Activated CD4-positive, CD25-positive, alpha-beta regulatory T cell treated with anti-CD3 and anti-CD28 coated beads, Interleukin-2, amount 50 U/mL, for 16 hours (primary cell): ENCODE results near the gene PTPRC.
A peak's percentile ranks its signal among the peaks of the same experiment; 100 is the strongest.

Experiments
- DNase-seq: peaks from one replicate; pipeline ENCODE4 v3.0.0-alpha.2; 2020; ENCODE audit warnings: low read depth, low spot score

Gene PTPRC

DNA sequence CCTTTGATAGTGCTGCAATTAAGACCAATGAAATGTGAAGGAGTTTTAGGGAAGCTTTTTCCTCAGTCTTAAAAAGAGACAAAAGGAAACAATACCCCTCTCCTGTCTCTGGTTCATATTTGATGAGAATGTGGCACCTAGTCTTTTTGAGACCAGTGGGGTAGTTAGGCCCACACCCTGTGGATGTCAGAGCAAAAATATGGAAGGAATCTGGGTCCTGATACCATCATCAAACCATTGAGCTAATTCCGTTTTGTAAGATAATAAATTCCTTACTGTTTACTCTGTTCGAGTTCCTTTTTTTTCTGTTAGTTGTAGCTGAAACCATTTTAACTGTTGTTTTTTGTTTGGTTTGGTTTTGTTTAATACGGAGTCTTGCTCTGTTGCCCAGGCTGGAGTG is 33.3 kb downstream of the PTPRC start:
- no peak for DNase-seq

DNA sequence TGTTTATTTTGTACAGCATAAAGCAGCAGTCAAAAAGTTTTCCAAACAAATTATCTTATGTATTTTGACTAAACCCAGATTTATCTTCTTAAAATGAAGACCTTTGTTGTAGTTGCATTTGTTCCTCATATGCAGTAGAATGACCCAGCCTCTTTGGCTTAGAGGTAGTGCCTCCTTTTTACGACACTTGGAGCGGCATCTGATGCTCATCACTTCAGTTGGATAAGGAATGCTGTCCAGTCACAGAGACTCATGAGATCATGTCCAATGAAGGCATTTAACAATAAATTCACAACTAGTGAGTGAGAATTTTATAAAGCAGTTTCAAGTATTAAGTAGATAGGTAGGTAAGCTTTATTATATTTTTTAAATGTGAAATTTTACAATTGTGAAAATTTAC is 35.2 kb downstream of the PTPRC start:
- no peak for DNase-seq

DNA sequence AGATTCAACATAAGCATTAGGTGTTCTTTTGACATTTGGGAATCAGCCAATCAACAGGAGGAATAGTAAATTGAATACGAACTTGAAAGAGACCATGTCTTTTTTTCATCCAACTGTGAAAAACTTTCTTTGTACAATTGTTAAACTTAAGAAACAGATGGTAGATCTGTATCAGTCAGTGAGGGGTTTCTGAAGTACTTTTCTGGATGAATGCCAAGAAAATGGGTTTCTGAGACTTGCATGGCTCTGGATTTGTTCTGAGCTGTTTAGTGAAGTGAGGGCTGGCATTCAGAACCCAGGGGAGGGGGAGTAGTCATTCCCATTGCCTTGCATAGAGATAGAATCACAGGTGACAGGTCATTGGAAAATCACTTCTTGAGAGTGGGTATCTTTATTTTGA is 37.4 kb downstream of the PTPRC start:
- DNase-seq, result no peak

DNA sequence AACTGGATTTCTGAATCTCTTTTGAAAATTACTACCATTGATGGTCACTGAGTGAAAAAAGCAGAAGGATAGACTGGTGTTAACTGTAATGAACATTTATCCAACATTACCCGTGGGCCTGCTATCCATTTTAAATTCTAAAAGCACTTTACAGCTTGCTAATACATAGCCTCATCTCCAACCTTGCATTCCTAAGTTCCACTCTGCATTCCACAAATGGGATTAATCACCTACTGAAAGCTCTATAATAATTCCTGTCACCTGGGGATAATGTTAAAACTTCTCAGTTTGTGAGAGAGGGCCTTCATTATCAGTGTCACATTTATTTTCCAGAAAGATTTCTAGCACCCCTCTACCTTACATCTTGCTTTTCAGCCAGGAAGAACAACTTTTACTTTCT is 38.2 kb downstream of the PTPRC start:
- no peak for DNase-seq

DNA sequence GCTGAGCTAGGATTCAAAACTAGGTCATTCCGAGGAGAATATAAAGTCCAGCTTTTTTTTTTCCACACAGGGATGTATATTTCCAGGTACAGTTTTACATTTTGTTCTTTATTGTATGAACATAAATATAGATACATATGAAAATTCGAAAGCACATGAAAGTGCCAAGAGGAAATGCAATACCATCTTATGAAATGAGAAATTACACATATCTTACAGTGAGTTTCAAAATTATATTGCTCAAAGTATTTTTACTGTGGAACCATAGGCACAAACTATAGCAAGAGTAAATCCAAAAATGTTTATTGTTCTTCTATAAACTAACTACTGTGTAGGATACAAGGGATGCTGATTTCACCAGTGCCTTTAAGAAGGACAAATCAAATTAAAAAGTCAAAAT is 39.0 kb downstream of the PTPRC start:
- DNase-seq, result no peak

DNA sequence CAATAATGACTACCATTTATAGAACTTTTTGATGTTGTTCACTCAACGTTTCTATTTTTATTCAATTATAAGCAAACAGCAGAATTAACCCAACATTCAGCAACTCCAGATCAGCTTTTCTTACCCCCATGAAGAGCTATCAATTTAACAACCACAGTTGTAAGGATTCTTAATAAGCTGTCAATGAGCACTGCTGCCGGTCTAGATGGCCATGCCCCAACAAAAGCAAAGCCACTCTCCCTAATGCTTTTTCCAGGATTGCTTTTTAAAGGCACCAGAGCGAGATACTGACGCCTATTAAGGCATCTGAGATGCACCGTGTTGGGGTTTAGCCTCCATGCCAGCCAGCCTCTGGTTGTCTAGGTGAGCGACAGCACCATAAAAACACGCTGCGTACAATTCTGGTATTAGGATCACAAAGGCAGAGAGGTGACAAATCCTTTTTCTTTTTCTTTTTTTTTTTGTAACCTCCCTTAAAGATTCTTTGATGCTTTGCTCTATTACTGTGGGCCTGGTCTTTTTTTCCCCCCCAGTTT is 39.5 kb downstream of the PTPRC start:
- DNase-seq, result no peak

DNA sequence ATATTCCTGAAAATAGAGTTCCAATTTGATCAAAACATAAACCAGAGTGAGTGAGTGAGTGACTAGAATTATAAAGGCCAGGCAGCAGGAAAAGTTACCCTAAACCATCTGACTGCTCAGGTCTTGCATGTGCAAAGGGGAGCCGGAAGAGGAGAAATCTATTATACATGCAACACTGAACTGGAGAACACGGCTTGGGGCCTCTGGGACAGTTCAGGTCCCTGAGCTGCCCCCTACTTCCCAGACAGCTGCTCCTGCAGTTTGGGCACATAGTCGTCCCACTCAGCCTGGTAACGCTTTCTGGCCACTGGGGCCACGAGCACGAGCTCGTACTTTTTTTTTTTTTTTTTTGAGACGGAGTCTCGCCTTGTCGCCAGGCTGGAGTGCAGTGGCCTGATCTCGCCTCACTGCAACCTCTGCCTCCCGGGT is 40.1 kb downstream of the PTPRC start:
- no peak for DNase-seq

DNA sequence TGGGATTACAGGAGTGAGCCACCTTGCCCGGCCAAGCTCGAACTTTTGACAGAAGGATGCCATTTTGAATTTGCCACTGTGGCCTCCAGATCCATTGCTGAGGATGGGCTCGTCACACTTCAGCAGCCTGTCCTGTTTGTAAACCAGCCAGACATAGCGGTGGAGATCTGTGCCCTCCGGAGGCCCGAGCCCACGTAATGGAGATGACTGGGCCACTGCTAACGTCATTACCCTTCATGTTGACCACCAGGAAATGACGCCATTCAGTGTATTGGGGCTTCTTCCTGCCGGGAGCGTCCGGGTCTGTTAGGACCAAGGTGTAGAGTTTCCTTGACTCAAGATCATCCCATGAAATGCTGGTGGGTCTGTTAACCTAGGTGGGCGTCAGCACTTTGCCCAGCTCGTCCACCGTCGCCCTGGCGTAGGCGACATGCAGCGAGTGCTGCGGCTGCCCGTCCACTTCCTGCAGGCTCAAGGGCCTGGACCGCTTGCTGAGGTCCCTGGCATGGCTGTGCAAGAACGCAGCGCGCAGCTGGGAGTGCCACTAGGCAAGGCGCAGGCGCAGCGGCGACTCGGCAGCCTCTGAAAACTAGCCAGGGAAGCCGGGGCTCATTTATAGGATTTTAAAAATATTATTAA is 40.8 kb downstream of the PTPRC start:
- DNase-seq, result no peak

DNA sequence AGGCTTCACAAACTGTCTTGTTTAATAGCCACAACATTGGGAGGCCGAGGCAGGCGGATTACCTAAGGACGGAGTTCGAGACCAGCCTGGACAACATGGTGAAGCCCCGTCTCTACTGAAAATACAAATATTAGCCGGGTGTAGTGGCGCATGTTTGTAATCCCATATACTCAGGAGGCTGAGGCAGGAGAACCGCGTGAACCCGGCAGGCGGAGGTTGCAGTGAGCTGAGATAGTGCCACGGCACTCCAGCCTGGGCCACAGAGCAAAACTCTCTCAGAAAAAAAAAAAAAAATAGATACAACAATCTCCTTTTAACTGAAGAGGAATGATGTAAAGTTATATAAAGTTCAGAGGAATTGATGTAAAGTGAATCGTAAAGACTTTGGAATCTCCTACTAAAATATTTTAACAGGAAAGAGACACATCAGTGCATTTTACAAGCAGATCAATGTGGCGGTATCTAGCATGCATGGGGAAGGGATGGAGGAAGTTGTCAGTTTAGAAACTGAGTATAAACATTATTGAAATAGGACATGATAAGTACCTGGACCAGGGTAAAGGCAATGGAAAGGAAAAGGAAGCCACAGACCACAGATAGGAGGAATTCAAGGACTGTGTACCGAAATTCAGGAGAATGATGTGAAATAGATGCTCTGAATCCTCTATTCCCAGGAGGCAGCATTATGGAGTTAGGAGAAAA is 41.5 kb downstream of the PTPRC start:
- DNase-seq, result no peak

DNA sequence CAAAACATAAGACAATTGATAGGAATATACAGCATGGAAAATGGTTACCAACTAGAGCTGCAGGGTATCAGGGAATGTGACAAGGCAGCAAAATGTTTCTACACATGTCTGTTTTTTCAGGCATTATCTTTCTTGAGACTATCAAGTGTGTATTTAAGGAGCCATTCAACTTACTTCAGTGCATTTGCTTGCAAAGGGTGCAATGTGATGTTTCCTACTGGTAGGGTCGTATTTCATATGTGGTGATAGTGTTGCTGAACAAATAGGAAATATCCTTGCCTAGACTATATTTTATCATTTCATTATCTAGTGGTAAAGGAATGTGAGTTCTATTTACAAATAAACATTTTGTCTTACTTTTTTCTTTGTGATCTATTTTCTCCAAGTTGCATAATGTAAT is 42.4 kb downstream of the PTPRC start:
- no peak for DNase-seq

DNA sequence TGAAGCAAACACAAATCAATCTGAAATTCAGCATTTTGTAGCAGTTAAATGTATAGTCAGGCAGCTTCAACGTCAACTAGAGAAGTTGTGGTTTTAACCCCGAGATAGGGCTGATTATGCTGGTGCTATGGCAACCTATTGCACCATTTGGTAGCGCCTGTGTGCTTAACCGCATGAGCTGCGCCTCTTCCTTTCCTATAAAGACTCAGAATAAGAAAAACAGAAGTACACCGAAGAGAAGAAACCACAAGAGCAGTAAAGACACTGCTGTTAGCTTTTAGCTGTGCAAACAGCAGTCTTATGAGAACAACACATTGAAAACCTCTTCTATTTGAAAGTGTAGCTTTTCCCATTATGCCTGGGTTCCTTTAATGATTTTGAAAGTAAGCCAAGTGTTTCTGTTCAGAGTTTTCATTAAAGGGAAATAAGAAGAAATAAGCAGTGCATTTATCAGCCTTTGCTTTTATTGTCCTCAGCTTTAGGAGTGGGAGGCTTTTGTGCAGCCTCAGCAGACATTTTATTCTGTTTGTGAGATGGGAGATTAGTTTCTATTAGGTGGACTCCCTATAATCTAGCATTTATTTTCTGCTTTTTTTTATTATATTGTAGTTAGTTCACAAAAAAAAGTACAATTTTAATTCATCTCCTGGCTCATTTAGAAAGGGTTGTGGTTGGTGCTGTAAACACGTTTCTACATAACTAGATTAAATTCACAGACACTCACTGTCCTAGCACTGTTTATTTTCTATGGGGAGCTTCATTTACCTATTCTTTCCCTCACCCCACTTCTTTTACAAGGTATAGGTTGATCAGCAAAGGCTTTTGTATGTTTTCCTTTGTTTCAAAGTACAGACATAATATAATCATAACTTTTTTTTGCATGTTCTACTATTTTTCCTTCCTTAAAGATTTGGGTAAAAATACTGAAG is 43.3 kb downstream of the PTPRC start:
- peak; percentile 72 for DNase-seq

DNA sequence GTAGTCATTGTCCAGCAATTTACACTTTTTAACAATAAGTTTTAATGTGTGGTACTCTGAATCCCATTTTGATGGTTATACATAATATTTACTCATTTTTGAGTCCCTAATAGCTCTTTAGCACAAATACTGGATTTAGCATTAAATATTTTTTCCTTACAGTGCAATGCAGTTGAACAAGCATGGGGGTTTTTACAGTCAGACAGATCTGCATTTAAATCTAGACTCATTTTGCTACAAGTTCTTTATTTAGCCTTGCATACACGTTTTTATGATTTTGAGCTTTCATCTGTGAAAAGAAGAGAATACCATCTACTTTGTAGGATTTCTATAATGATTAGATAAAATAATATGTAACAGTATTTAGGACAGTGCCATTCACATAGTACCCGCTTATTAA is 44.0 kb downstream of the PTPRC start:
- no peak for DNase-seq

DNA sequence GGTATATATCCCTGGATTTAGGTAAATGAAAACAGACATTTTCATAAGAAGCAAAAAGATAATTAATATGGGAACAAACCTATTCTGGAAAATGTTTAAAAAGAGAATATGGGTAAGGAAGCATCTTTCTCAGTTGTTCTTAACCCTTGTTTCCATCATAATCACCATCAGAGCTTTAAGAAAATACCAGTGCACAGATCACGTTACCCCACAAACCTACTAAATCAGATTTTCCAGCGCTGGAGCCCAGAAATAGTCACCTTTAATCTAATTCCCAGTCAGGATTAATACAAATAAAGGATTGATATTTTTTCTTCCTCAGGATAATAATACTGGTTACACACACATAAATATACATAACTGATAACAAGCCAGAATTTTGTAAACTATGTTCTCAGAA is 44.6 kb downstream of the PTPRC start:
- DNase-seq, result no peak

DNA sequence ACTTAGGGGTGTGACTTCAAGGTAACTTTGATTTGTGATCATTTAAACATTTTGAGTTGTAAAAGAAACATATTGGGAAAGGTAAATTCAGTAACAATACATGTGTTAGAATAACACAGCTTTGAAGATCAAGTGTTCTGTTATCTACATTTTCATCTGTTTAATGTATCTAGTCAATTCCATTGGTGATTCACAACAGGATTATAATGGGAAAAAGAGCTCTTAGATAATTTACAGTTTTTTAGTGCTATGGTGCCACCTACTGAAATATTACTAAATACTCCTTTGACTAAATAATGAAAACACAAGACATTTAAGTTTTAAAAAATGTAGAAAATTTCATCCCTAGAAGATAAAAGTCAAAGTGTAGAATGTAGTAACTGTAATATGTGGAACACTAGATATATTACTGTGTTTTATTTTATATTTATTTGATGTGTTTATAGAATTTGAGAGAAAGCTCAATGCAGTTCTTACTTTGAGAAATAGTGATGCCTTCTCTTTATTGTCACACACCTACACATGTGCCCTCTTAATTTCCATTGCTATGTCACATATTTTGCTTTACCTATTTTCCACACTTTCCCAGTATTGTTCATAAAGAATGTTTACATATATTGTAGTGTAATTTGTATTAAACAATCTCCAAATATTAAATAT is 47.4 kb downstream of the PTPRC start:
- no peak for DNase-seq

DNA sequence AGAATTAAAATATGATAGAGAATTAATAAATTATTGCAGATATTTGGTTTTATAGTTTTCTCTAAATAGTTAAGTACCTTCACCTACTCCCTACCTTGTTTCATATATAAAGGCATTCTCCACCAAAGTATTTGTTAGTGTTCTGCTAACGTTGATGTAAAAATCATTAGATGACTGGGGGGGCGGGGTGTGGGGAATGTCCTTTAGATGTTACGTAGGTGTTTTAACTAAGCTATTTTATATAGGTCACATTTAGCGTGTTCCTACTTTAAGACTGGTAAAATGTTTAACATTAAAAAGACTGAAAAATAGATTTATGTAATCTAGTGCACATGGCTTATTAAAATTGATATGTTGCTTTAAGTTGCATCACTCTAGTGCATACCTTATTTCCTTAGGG is 48.6 kb downstream of the PTPRC start:
- DNase-seq, result no peak

DNA sequence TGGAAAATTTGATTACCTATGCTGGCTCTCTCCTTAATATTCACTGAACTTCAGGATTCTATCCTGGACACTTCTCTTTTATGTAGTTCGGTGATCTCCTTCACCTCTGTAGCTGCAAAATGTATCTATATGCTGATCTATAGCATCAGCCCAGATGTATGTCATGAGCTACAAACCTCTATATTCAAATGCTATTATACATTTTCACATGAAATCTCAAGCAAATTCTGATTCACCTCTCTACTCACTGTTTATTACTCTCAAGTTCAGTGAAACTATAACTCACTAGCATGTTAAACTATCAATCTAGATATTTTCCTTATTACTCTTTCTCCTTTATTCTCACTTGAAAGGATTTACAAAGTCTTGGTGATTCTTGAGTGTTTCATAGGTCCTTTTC is 52.2 kb downstream of the PTPRC start:
- no peak for DNase-seq

DNA sequence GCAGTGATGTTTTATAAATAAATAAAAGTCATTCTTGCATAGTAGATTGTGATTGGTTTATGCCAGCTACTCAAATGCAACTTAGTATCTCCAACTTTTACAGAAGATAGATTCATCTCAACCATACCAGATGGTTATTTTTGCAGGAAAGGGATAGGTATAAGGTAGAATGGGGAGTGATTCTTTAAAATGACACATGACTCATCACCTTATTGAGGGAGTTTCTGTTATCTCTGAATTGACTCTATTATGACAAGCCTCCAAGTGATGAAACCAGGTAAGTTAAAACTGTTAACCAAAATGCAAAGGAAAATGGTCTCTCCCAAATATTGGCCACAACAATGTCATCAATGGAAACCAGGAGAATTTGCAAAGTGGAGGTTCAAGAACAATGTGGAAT is 54.5 kb downstream of the PTPRC start:
- no peak for DNase-seq

DNA sequence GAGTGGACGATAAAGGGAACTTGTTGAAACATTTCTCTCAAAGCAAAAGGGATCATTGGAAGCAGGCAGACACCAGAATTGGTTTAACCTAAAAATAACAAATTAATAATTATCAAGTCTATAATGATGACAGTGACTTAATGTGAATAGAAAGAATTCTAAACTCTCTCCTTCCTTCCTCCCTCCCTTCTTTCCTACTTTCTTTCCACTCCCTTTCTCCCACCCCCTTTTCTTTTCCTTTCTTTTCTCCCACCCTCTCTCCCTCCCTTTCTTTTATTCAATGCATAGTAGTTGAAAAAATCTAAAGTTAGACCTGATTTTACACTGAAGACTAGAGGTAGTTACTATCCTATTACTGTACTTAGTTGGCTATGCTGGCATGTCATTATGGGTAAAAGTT is 55.7 kb downstream of the PTPRC start:
- DNase-seq, result no peak

DNA sequence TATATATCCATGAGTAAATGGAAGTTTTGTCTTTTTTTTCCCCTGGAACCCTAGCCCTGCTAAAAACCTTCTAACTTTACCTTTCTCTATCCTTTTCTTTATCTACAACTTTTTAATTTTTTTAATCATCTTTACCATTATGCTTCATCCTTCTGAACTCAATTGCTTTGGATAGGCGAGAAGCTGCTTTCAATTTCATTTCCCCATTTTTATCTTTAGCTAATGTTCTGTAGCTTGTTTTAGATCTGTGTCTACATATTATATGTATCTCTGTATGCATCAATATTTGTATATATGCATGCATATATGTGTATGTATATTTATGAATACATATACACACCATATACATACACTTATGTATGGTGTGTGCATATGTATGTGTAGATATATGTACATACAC is 57.4 kb downstream of the PTPRC start:
- no peak for DNase-seq

DNA sequence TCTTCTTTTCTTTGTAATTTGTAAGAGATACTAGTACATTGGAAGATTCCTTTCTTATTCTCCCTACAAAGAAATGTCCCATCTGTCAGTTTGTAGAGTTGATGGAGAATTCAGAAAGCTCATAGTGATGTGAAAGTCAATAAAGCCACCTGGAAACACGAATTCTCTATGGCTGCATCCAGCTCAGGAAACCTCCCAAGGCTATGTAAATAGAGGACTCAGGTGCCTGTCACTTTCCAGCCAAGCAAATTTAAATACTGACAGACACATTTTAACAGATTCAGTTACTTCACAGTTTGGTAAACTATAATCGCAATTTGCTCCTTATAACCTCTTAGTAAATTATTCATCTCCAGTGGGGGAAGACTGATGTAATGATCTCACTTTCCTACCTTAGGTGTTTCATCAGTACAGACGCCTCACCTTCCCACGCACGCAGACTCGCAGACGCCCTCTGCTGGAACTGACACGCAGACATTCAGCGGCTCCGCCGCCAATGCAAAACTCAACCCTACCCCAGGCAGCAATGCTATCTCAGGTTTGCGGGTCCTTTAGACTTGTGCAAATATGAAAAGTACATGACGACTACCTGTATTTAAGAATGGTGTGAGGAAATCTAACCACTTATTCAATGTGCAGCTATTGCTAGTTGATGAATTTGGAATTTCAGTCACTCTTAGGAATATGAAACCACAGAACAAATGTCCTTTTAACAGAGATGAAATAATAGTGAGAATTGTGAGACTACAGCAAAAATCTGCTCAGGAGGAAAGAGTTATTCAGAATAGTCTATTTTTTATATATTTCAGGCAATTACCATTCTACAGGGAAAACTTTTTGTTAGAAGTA is 60.6 kb downstream of the PTPRC start:
- peak; percentile 50 for DNase-seq

DNA sequence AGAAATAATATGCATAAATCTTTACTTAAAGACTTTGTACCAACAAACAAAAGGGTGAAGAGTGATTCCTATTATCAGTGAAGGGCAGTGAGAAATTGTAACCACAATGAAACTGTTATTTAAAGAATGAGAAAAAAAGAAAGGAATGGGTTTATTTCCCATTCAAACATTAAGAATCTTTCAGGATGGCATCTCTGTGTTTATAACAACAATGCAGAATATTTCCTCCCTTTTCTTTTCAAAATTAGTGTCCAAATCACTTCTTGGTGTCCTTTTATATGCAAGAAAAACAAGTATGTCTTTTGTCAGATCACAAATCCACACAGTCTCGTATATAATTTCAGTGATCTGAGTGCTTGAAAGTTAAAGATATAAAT is 61.2 kb downstream of the PTPRC start:
- DNase-seq, result no peak
